ENCODE results near the gene PDE6D. TPM values are rescaled to one million over a fixed set of nuclear protein-coding genes. Genes with fewer than 3 reads are reported as not detected.
A peak's percentile ranks its signal among the peaks of the same experiment; 100 is the strongest.

The PDE6D gene
- total and polyA plus RNA-seq, 2 of the 13 experiments (the other 11 are each of a cell fraction or from before 2014, with no cell fraction given), result 14.1 to 23.2 TPM

GRCh38 chr2:231701456-231702373 lies 79.4 kb downstream of the PDE6D start (continued):
- 0 out of 2 replicates have a peak, but pooled peaks have one; percentile 24 for TF ChIP-seq AKAP8 (CRISPR knock-in tag; IDR thresholded peaks at IDR 0.05)
- peak; percentile 46; the same call in 1 of the 2 replicates for TF ChIP-seq ZMYM3 (CRISPR knock-in tag; IDR thresholded peaks at IDR 0.05)
- TF ChIP-seq ELK4 (CRISPR knock-in tag; IDR thresholded peaks at IDR 0.05; ENCODE audit: borderline replicate concordance), result no peak
- no peak for TF ChIP-seq TERF1 (CRISPR knock-in tag; IDR thresholded peaks at IDR 0.05)
- peak; percentile 92 for TF ChIP-seq TMF1 (CRISPR knock-in tag; IDR thresholded peaks at IDR 0.05; ENCODE audit: low read depth)
- no peak for TF ChIP-seq ZBTB10 (CRISPR knock-in tag; IDR thresholded peaks at IDR 0.05; ENCODE audit: borderline replicate concordance)
- TF ChIP-seq EP300 (IDR thresholded peaks at IDR 0.05; ENCODE audit: low read depth in 2 of 2, low read length in 2 of 2), result no peak
- TF ChIP-seq EP300 (CRISPR knock-in tag; IDR thresholded peaks at IDR 0.05; ENCODE audit: borderline replicate concordance), result no peak
- peak; percentile 79 for TF ChIP-seq TEAD3 (CRISPR knock-in tag; optimal IDR thresholded peaks at IDR 0.05; ENCODE audit: borderline replicate concordance)
- peak; percentile 50; the same call in 1 of the 2 replicates for TF ChIP-seq CREM (IDR thresholded peaks at IDR 0.05)
- TF ChIP-seq CREM (CRISPR knock-in tag; IDR thresholded peaks at IDR 0.05), result peak; percentile 13; the same call in 1 of the 2 replicates
- peak; percentile 54; the same call in 1 of the 2 replicates for TF ChIP-seq ZNF33B (CRISPR knock-in tag; IDR thresholded peaks at IDR 0.05)
- TF ChIP-seq ZNF674 (CRISPR knock-in tag; IDR thresholded peaks at IDR 0.05; ENCODE audit: low read depth), result no peak
- 0 out of 2 replicates have a peak, but pooled peaks have one; percentile 41 for TF ChIP-seq GLI4 (CRISPR knock-in tag; IDR thresholded peaks at IDR 0.05; ENCODE audit: borderline replicate concordance)
- TF ChIP-seq HOMEZ (CRISPR knock-in tag; IDR thresholded peaks at IDR 0.05; ENCODE audit: low read depth), result peak; percentile 34; the same call in 1 of the 2 replicates
- no peak for TF ChIP-seq ZNF724P (CRISPR knock-in tag; IDR thresholded peaks at IDR 0.05; ENCODE audit: borderline replicate concordance)
- no peak for TF ChIP-seq ELF4 (CRISPR knock-in tag; IDR thresholded peaks at IDR 0.05; ENCODE audit: borderline replicate concordance)
- TF ChIP-seq RAD51 (IDR thresholded peaks at IDR 0.05; ENCODE audit: borderline replicate concordance), result no peak
- peak; percentile 9; the same call in 1 of the 2 replicates for TF ChIP-seq WIZ (CRISPR knock-in tag; IDR thresholded peaks at IDR 0.05)
- no peak; the same call in 1 of the 2 replicates for TF ChIP-seq GPN1 (CRISPR knock-in tag; IDR thresholded peaks at IDR 0.05; ENCODE audit: borderline replicate concordance)
- TF ChIP-seq ZNF501 (CRISPR knock-in tag; IDR thresholded peaks at IDR 0.05), result peak; percentile 46; the same call in 1 of the 2 replicates
- TF ChIP-seq ZNF577 (CRISPR knock-in tag; IDR thresholded peaks at IDR 0.05; ENCODE audit: borderline replicate concordance, low read depth), result no peak
